Esophagus muscularis mucosa (tissue), 4 donors: ENCODE data around the gene MR1. TPM values are rescaled to one million over a fixed set of nuclear protein-coding genes. Genes with fewer than 3 reads are reported as not detected.

Source experiments
- DNase-seq: peaks from one replicate; pipeline ENCODE4 v3.0.0-alpha.2; 2017; ENCODE audit errors: extremely low spot score
- H3K27ac ChIP-seq, 4 donors: fragments of 200-600 bp; sonication (generic); replicated peaks in 1 of 4; 1 replicate in 3 of 4; 2 replicates in 1 of 4; pipeline ENCODE4 v1.5.1; 2016 to 2019; ENCODE audit warnings: mild to moderate bottlenecking in 1 of 4
- H3K27me3 ChIP-seq, 4 donors: fragments of 200-600 bp; sonication (generic); one replicate each; pipeline versions ENCODE4 v1.5.1 to v1.6.0; 2016 to 2019
- H3K36me3 ChIP-seq, 4 donors: fragments of 200-600 bp; sonication (generic); one replicate each; pipeline ENCODE4 v1.5.1; 2016 to 2019
- H3K4me1 ChIP-seq, 4 donors: fragments of 200-600 bp; sonication (generic); one replicate each; pipeline ENCODE4 v1.5.1; 2016 to 2019
- H3K4me3 ChIP-seq, 4 donors: fragments of 200-600 bp; sonication (generic); 1 replicate in 2 of 4; 2 replicates in 2 of 4; pipeline ENCODE4 v1.5.1; 2016 to 2019; ENCODE audit warnings: mild to moderate bottlenecking in 4 of 4, moderate library complexity in 1 of 4
- H3K9me3 ChIP-seq, 4 donors: fragments of 200-600 bp; sonication (generic); 1 replicate in 3 of 4; 2 replicates in 1 of 4; pipeline ENCODE4 v1.5.1; 2016 to 2019
- CTCF ChIP-seq, 3 experiments: fragments of 200-600 bp in 2 of 3; fragments of 450-650 bp in 1 of 3; sonication (generic) in 2 of 3; IDR thresholded peaks; one replicate each; pipeline ENCODE4 v1.5.1; 2017 to 2019; ENCODE audit warnings: antibody characterized with exemption in 3 of 3, mild to moderate bottlenecking in 2 of 3, moderate library complexity in 1 of 3
- EP300 ChIP-seq: sonication (generic); formaldehyde crosslinking; IDR thresholded peaks from one replicate; pipeline ENCODE4 v1.6.1; 2017; ENCODE audit warnings: antibody characterized with exemption
- POLR2A ChIP-seq: fragments of 450-650 bp; IDR thresholded peaks from one replicate; pipeline ENCODE4 v1.6.1; 2017; ENCODE audit warnings: antibody characterized with exemption, moderate library complexity, mild to moderate bottlenecking, low read depth
- POLR2AphosphoS5 ChIP-seq, 2 donors: sonication (generic); formaldehyde crosslinking; IDR thresholded peaks; one replicate each; pipeline ENCODE4 v1.6.1; 2017; ENCODE audit warnings: antibody characterized with exemption in 2 of 2
- WGBS: methylation state at CpG from one replicate; pipeline ENCODE4 v1.1.5; 2018; 5-methylcytosine and 5-hydroxymethylcytosine counted together
- intact Hi-C: fragments of 100-400 bp; cut with DNase I; formaldehyde crosslinking; loops from one replicate; pipeline ENCODE4 v1.15.1; 2023
- total RNA-seq, 4 donors: library from RNA; depleted of rRNA; stranded (reverse); fragments of >200 nt; gene quantifications; one replicate each; pipeline versions ENCODE4 v1.1.0 to v1.2.1, GENCODE V29; 2016

The MR1 gene
- total RNA-seq, 4 donors from 2014 or later: 10.8 to 23.5 (median 15.4) TPM

DNA sequence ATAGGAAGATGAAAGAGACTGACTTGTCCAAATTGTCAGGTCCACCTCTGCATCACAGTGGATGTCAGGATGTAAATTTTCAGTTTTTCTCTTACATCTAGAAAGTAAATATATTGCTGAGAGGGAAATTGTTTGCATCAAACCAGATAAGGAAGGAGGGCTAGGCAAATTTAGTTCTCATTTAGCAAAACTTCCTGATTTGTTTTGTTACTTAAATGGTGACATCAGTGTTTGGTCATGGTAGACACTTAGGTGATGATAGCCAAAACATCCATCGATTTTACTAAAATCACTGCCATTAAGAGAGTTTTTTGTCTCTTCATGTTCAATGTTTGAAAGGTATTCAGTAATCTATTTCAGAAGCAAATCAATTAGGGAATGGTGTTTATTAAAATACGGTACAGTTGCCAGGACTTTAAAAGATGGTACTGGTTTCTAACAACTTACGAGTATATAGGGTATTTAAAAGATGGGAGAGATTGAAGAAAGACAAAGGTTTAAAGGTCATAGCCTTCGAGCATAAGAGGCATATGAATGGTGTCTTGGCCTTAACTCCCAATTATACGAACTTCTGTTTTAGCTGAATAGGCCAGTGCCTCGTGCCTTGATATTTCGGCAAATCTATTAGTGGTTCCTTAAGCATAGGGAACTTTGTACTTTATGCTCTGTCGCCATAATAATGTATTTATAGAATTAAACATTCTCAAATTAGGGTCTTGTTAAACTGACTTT lies 57.7 kb downstream of the MR1 start:
- intact Hi-C loops: no loop called here
- no peak for DNase-seq
- Histone ChIP-seq H3K27ac (peak overlapping the region; percentile 93 to 98 (median 98)), H3K27me3 (no peaks in the 10 kb centered on the region), H3K4me1 (peaks cover 61 to 70% (median 64%) of the 10 kb centered on the region in 4 donors), H3K36me3 (peaks cover 0 to 5% (median 0%) of the 10 kb centered on the region in 4 donors), H3K9me3 (no peaks in the 10 kb centered on the region), H3K4me3 (peak overlapping the region; percentile 81 to 98 (median 90))
- no peak for TF ChIP-seq POLR2A
- TF ChIP-seq POLR2AphosphoS5 (IDR thresholded peaks at IDR 0.05): no peak
- TF ChIP-seq EP300: no peak
- TF ChIP-seq CTCF (IDR thresholded peaks at IDR 0.05): no peak
- 78% methylated on average over 8 of the region's 8 CpGs for WGBS

- no peak for DNase-seq
- Histone ChIP-seq H3K27ac (peak overlapping the region in 3 of 4 donors; percentile 11 to 98 (median 21)), H3K27me3 (no peaks in the 10 kb centered on the region), H3K9me3 (no peaks in the 10 kb centered on the region), H3K4me3 (peak overlapping the region in 1 of 4 donors; percentile 92), H3K4me1 (peaks cover 67 to 76% (median 70%) of the 10 kb centered on the region in 4 donors), H3K36me3 (peaks cover 0 to 5% (median 0%) of the 10 kb centered on the region in 4 donors)
- TF ChIP-seq EP300: no peak
- TF ChIP-seq POLR2AphosphoS5 (IDR thresholded peaks at IDR 0.05): no peak
- no peak for TF ChIP-seq POLR2A
- TF ChIP-seq CTCF (IDR thresholded peaks at IDR 0.05): no peak
- intact Hi-C loops: no loop called here
- 70% methylated on average over 2 of the region's 2 CpGs for WGBS
Measured at GRCh38 chr1:181092056-181092455, 58.3 kb downstream of the MR1 start.

DNA sequence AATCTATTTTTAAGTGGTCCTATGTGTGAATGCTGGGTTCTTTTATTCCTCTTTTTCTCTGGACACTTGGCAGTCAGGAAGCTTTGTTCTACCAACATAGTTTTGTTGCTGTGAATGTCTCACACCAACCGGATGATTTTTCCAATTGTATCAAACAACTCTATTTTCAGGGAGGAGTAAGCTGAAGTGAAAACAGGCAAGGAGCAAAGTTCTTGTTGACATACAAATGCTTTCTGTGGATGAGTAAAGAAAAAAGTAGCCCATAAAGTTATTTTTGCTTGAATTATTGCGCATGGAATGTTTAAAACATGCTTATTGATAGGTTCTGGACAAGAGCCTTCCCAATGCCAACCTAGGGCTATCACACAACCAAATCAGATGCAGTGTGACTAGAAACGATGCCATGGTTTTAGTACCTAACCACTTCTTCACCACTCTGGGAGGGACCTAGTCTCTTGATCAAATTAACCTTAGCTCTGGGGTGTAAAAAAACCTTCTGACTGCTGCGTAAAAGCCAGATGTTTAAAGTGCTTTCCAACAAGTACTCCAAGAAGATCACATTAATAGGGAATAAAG lies 59.2 kb downstream of the MR1 start:
- 90% methylated on average over 4 of the region's 4 CpGs for WGBS

DNA sequence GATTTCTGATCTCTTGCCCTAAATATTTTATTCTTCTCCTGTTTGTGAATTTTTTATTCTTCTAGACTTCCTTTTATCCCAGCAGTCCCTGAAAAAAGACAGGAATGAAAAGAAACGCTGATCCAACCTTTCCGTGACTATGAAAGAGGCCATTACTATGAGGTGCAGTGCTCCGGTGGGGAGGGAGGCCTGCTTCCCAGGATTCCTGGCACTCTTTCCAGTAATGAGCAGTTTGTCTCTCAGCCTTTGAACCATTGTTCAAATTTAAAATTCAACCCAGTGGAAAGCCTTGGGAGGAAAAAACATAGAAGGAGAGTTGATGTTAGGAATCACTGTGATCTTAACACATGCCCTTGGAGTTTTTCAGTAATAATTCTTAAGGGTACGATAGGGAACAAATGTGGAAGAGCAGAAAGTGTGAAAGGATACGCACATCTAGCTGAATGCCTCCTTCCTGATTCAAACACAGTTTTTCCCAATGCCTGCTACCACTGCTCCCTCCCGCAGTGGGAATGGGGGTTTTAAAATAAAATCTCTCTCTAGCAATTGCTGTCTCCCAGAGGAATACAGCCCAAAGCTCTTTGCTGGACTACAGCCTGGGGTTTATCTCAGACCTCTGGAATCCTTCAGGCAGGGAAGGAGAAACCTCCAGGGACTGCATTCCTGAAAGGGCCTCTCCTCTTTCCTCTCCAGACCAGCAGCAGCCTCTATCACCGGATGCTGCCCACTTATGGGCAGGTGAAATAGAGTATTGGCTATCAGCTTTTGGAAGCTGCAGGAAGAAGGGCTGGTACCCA lies 60.8 kb downstream of the MR1 start:
- TF ChIP-seq POLR2A (no peak), POLR2AphosphoS5 (IDR thresholded peaks at IDR 0.05) (peak; percentile 42 to 52), EP300 (no peak), CTCF (IDR thresholded peaks at IDR 0.05) (no peak)
- no peaks in the 10 kb centered on the region for H3K27me3 ChIP-seq
- peak overlapping the region; percentile 57 to 73 (median 68) for H3K27ac ChIP-seq
- H3K36me3 ChIP-seq: peaks cover 0 to 5% (median 0%) of the 10 kb centered on the region in 4 donors
- 24% methylated on average over 7 of the region's 7 CpGs for WGBS
- intact Hi-C loops: no loop called here
- H3K4me3 ChIP-seq: no peak overlapping the region
- H3K9me3 ChIP-seq: no peaks in the 10 kb centered on the region
- no peak for DNase-seq
- H3K4me1 ChIP-seq: peaks cover 68 to 85% (median 76%) of the 10 kb centered on the region in 4 donors

More for the DNA sequence above, 59.2 kb downstream of the MR1 start:
- no peaks in the 10 kb centered on the region for H3K27me3 ChIP-seq
- no peaks in the 10 kb centered on the region for H3K9me3 ChIP-seq
- DNase-seq: no peak
- H3K4me1 ChIP-seq: peaks cover 67 to 77% (median 68%) of the 10 kb centered on the region in 4 donors
- H3K36me3 ChIP-seq: peaks cover 0 to 5% (median 0%) of the 10 kb centered on the region in 4 donors
- no peak for TF ChIP-seq POLR2AphosphoS5 (IDR thresholded peaks at IDR 0.05)
- TF ChIP-seq CTCF (IDR thresholded peaks at IDR 0.05): no peak
- TF ChIP-seq EP300: no peak
- TF ChIP-seq POLR2A: no peak
- no peak overlapping the region for H3K4me3 ChIP-seq
- intact Hi-C loops: no loop called here
- no peak overlapping the region for H3K27ac ChIP-seq
